WERI-Rb-1 (cell line): ENCODE results near the gene ZC3HAV1.
"Not testable (repeated sequence)": the region's sequence is repeated elsewhere in the genome, so short reads cannot be mapped to it uniquely, and the experiment has no call there.

Source experiments
- DNase-seq: peaks from one replicate; pipeline ENCODE4 v3.0.0-alpha.2; 2020
- H3K27ac ChIP-seq: fragments of 250-450 bp; sonication (Bioruptor Pico); 2 replicates; pipeline ENCODE4 v1.5.1; 2020; ENCODE audit warnings: mild to moderate bottlenecking, moderate library complexity
- H3K27me3 ChIP-seq: fragments of 250-450 bp; sonication (Bioruptor Pico); 2 replicates; pipeline ENCODE4 v1.5.1; 2021; ENCODE audit warnings: mild to moderate bottlenecking, low read depth, moderate library complexity; ENCODE audit not compliant: insufficient read depth, severe bottlenecking
- H3K36me3 ChIP-seq: fragments of 250-450 bp; sonication (Bioruptor Pico); 2 replicates; pipeline ENCODE4 v1.5.1; 2020; ENCODE audit warnings: mild to moderate bottlenecking, moderate library complexity
- H3K4me3 ChIP-seq: 2 replicates; pipeline ENCODE4 v1.5.1; 2011; ENCODE audit warnings: low read depth, mild to moderate bottlenecking, control low read depth, low read length
- H3K9me3 ChIP-seq: fragments of 250-450 bp; sonication (Bioruptor Pico); 2 replicates; pipeline ENCODE4 v1.5.1; 2021; ENCODE audit warnings: mild to moderate bottlenecking, moderate library complexity; ENCODE audit not compliant: severe bottlenecking
- TF ChIP-seq, protein P1 (sequence below): IDR thresholded peaks from 2 replicates; pipeline ENCODE4 v1.5.1; 2011; ENCODE audit warnings: low read depth, mild to moderate bottlenecking, control low read depth, inconsistent platforms, low read length

The ZC3HAV1 gene

DNA sequence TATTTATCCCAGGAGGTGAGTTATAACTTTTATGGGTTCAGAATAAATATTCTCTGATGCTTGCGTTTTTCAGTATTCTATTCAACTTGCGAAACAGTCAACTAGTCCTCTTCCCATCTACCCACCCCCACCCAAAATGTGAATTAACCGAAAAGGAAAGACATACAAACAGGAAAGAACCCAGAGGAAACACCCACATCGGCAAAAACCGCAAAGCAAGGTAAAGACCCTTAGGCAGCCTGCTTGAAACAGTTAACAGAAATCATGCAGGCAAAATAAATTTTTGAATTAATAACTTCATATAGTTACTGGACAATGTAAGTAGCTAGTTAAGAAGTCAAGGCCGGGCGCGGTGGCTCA lies 5.4 kb downstream of the ZC3HAV1 start:
- TF ChIP-seq, protein P1, sequence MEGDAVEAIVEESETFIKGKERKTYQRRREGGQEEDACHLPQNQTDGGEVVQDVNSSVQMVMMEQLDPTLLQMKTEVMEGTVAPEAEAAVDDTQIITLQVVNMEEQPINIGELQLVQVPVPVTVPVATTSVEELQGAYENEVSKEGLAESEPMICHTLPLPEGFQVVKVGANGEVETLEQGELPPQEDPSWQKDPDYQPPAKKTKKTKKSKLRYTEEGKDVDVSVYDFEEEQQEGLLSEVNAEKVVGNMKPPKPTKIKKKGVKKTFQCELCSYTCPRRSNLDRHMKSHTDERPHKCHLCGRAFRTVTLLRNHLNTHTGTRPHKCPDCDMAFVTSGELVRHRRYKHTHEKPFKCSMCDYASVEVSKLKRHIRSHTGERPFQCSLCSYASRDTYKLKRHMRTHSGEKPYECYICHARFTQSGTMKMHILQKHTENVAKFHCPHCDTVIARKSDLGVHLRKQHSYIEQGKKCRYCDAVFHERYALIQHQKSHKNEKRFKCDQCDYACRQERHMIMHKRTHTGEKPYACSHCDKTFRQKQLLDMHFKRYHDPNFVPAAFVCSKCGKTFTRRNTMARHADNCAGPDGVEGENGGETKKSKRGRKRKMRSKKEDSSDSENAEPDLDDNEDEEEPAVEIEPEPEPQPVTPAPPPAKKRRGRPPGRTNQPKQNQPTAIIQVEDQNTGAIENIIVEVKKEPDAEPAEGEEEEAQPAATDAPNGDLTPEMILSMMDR = no peak
- H3K36me3 ChIP-seq = peaks cover 8% of the 10 kb centered on the region; the same call in 1 of the 2 replicates
- H3K27ac ChIP-seq = no peak overlapping the region
- DNase-seq = no peak
- no peaks in the 10 kb centered on the region for H3K9me3 ChIP-seq
- no peaks in the 10 kb centered on the region for H3K27me3 ChIP-seq
- H3K4me3 ChIP-seq = no peak overlapping the region

DNA sequence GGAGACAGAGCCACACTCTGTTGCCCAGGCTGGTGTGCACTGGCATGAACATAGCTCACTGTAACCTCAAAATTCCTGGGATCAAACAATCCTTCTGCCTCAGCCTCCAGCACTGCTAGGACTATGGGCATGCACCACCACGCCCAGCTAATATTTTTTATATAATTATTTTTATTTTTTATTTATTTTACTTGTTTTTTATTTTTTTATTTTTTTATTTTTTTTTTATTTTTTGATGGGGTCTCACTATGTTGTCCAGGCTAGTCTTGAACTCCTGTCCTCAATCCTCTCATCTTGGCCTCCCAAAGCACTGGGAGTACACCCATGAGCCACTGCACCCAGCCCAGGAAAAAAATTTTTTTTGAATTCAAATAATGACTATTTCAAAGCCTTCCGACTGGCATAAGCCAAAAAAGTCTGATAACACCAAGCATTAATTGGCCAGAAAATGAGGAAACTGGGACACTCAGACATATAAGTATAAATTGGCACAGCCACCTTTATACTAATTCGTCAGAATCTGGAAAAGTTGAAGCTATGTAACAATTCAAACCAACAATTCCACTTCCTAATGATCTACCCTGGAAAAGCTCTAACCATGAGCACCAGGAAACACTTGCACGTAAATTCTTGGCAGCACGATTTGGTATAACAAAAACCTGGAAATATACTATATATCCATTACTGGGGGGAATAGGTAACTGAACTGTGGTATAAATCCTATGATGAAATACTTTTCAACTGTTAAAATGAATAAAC lies 6.3 kb downstream of the ZC3HAV1 start:
- Histone ChIP-seq H3K4me3 (no peak overlapping the region), H3K27me3 (no peaks in the 10 kb centered on the region), H3K36me3 (peaks cover 5% of the 10 kb centered on the region; the same call in 1 of the 2 replicates), H3K27ac (no peak overlapping the region), H3K9me3 (no peaks in the 10 kb centered on the region)
- TF ChIP-seq, protein P1 = no peak
- DNase-seq = no peak

DNA sequence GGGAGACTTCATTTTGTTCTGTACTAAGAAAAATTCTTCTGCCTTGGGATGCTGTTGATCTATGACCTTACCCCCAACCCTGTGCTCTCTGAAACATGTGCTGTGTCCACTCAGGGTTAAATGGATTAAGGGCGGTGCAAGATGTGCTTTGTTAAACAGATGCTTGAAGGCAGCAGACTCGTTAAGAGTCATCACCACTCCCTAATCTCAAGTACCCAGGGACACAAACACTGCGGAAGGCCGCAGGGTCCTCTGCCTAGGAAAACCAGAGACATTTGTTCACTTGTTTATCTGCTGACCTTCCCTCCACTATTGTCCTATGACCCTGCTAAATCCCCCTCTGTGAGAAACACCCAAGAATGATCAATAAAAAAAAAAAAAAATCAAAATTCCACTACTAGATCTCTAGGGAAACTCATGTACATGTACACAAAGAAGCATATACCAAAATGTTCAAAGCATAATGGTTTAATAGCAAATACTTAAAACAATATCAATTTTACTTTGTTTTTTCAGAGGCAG lies 7.8 kb downstream of the ZC3HAV1 start:
- H3K27me3 ChIP-seq, DNase-seq, H3K27ac ChIP-seq, H3K36me3 ChIP-seq, H3K4me3 ChIP-seq, H3K9me3 ChIP-seq: not testable (repeated sequence)

DNA sequence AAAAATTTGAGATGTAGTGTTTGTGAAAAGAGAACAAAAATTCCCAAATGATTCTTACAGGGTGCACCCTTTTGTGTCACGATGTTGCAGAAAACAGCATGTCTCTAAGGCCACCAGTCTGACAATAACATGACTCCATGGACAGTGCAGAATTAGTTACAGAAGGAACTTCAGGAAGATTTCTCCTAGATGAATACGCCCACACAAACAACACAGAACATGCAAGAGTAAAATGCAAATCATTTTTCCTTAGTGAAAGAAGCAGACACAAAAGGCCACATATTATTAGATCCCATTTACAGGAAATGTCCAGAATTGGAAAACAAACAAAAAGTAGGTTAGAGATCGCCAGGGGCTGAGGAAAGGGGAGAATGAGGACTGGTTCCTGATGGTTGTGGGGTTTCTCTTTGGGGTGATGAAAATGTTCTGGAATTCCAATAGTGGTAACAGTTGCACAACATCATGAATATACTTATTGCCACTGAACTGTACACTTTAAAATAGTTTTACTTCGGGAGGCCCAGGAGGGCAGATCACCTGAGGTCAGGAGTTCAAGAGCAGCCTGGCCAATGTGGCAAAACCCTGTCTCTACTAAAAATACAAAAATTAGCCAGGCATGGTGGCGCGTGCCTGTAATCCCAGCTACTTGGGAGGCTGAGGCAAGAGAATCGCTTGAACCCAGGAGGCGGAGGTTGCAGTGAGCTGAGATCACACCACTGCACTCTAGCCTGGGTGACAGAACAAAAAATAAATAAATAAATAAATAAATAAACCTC lies 10.2 kb downstream of the ZC3HAV1 start:
- Histone ChIP-seq H3K9me3 (no peaks in the 10 kb centered on the region), H3K36me3 (peaks cover 3% of the 10 kb centered on the region), H3K27ac (no peak overlapping the region), H3K4me3 (no peak overlapping the region), H3K27me3 (no peaks in the 10 kb centered on the region)
- TF ChIP-seq, protein P1 = no peak
- DNase-seq = no peak

DNA sequence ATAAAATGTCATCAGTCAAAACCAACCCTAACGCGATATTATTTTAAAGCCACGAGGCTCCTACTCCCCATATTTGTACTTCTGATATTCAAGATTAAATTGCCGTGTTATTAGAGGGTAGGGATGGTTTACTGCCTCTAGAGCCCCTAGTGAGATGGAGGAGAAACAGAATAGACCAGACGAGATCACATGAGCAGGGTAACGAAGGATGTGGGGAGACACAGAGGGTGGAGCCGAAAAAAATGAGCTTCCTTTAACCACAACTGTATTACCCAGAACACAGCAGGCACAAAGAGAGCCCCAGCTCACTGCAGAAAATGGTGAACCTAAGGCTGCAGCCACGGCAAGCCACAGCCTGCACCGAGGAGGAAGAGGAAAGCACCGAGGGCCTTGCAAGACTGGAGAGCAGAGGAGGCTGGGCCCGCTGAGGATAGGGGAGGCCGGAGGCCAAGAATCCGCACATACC lies 14.3 kb downstream of the ZC3HAV1 start:
- TF ChIP-seq, protein P1 = no peak
- no peak for DNase-seq
- Histone ChIP-seq H3K27me3 (no peaks in the 10 kb centered on the region), H3K9me3 (no peaks in the 10 kb centered on the region), H3K4me3 (no peak overlapping the region), H3K36me3 (peaks cover 3% of the 10 kb centered on the region), H3K27ac (no peak overlapping the region)

DNA sequence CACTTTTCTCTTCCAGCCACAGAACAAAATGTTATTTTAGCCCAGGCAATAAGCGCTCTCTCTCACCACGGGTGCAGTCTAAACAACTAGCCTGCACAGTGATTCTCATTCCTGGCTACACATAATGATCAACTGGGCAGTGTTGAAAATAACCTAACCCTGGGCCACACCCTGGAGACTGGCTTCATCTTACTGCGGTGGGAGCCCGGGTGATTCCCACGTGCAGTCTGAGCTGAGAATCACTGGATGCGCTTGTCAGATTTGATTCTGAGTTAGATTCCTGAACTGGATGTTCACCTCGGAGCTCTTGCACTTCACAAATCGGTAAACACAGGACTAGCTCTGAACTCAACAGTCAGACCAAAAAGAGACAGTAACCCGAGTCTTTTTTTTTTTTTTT lies 14.9 kb downstream of the ZC3HAV1 start:
- Histone ChIP-seq H3K4me3 (no peak overlapping the region), H3K27ac (no peak overlapping the region), H3K9me3 (no peaks in the 10 kb centered on the region), H3K27me3 (no peaks in the 10 kb centered on the region), H3K36me3 (peaks cover 3% of the 10 kb centered on the region)
- no peak for DNase-seq
- TF ChIP-seq, protein P1 = no peak
